ENCODE data around the gene SPSB4.

SPSB4 gene

DNA sequence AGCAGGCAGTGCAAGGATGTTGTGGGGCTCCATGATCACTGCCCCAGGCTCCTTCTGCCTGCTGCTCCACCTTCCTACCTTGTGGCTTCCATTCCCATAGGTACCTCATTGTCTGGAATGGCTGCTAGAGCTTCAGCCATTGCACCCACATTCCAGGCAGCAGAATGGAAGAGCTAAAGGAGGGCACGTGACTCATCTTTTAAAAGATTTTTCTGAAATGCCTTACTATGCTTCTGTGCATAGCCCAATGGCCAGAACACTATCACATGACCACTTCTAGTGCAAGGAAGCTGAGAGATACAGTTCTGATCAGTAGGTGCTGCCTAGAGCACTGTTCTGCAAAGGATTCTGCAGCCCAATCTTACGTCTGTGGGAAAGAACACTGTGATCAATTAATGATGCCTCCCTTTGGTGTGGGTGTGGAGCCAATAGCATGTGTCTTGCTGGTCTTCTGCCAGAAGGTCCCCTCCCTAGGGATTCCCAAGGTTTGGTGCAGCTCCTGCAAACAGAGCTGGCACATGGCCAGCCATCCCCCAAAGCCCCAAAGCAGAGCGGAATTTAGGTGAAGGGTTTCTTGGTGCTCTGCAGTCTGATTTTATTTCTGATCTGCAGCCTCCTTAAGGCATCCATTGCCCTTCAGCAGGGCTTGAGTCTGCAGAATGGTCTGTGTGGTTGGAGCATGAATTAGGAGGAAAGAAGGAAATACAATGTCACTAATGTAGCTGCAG, 34.4 kb downstream of the SPSB4 start:
- H3K27me3 Mint-ChIP-seq = peaks cover 14 to 37% of the 10 kb centered on the region in 2 donors
- no peak overlapping the region for H3K4me3 Mint-ChIP-seq

DNA sequence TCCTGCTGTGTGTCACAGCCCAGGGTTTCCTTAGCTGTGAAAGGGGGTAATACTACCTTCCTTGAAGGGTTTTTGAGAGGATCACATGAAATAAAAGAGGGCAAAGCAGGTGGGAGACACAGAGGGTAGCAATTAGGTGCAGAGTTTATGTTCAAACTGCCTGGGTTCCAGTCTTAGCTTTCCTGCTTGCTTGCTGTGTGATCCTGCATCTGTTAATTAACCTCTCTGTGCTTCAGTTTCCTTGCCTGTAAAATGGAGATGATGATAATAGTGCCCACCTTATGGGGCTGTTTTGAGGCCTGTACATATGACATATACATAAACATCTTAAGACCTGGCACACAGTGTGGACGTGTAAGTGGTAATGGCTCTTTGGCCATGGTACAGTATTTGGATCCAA, 35.0 kb downstream of the SPSB4 start:
- ATAC-seq (replicated peaks) (no peak), DNase-seq (no peak)
- Mint-ChIP-seq H3K4me3 (no peak overlapping the region), H3K4me1 (ENCODE audit: low read depth in 2 of 2) (peaks cover 0 to 2% of the 10 kb centered on the region in 2 donors), H3K36me3 (ENCODE audit: insufficient read depth) (no peaks in the 10 kb centered on the region), H3K27me3 (peaks cover 14 to 37% of the 10 kb centered on the region in 2 donors), H3K9me3 (no peaks in the 10 kb centered on the region), H3K27ac (no peak overlapping the region)

More for the DNA sequence above, 34.4 kb downstream of the SPSB4 start:
- Mint-ChIP-seq H3K36me3 (ENCODE audit: insufficient read depth) (no peaks in the 10 kb centered on the region), H3K27ac (no peak overlapping the region), H3K4me1 (ENCODE audit: low read depth in 2 of 2) (peaks cover 0 to 2% of the 10 kb centered on the region in 2 donors), H3K9me3 (no peaks in the 10 kb centered on the region)
- DNase-seq (no peak), ATAC-seq (replicated peaks) (no peak)

DNA sequence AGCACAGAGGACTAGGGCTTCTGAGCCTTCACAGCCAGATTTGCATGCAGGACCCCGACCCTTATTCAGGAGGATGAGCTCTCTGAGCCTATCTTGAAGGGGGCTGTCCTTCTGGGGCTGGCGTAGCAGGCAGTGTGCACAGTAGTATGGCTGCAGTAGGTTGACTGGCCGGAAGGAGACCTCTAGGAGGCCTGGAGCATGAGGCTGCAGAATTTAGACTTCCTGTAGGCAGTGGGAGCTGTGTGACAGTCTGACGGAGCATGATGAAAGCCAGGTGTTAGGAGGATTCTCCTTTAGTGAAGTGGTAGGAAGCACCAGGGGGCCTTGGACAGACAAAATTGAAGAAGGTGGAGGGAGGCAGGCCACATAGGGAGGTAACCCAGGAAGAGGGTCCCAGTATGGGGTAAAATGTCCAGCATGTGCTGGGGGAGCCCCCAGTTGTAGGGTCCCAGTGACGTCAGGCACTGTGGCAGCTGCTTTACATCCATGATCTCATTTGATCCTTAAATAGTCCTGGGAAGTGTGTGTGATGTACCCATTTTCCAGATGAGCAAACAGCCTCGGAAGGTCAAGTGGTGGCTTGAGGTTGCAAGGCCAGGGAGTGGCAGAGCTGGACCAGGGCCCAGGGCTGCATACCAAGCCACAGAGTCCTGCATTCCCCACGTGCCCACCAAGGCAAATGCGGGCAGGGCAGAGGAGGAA, 36.1 kb downstream of the SPSB4 start:
- no peaks in the 10 kb centered on the region for H3K9me3 Mint-ChIP-seq
- H3K27ac Mint-ChIP-seq = no peak overlapping the region
- peaks cover 0 to 2% of the 10 kb centered on the region in 2 donors for H3K4me1 Mint-ChIP-seq (ENCODE audit: low read depth in 2 of 2)
- H3K36me3 Mint-ChIP-seq (ENCODE audit: insufficient read depth) = no peaks in the 10 kb centered on the region
- H3K27me3 Mint-ChIP-seq = peaks cover 14 to 37% of the 10 kb centered on the region in 2 donors
- DNase-seq (no peak), ATAC-seq (replicated peaks) (no peak)
- H3K4me3 Mint-ChIP-seq = no peak overlapping the region

DNA sequence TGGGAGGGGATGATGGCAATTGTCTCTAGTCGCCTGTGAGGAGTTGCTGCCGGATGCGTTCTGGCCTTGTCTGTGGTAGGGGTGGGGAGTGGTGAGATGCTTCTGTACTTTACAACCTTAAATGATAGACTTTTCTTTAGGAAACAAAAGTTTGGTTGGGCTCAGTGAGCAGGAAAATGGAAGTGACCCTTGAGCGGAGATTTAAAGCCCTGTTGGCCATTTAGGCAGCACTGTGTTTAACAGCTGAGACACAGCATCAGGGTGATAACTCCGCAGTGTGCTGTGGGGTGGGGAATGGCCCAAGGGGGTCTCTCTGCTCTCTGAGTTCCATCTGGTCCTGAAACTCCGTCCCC, 36.6 kb downstream of the SPSB4 start:
- Mint-ChIP-seq H3K4me1 (ENCODE audit: low read depth in 2 of 2) (peaks cover 0 to 2% of the 10 kb centered on the region in 2 donors), H3K4me3 (no peak overlapping the region), H3K9me3 (no peaks in the 10 kb centered on the region), H3K27ac (no peak overlapping the region), H3K27me3 (peaks cover 9 to 37% of the 10 kb centered on the region in 2 donors), H3K36me3 (ENCODE audit: insufficient read depth) (no peaks in the 10 kb centered on the region)
- DNase-seq (no peak), ATAC-seq (replicated peaks) (no peak)

DNA sequence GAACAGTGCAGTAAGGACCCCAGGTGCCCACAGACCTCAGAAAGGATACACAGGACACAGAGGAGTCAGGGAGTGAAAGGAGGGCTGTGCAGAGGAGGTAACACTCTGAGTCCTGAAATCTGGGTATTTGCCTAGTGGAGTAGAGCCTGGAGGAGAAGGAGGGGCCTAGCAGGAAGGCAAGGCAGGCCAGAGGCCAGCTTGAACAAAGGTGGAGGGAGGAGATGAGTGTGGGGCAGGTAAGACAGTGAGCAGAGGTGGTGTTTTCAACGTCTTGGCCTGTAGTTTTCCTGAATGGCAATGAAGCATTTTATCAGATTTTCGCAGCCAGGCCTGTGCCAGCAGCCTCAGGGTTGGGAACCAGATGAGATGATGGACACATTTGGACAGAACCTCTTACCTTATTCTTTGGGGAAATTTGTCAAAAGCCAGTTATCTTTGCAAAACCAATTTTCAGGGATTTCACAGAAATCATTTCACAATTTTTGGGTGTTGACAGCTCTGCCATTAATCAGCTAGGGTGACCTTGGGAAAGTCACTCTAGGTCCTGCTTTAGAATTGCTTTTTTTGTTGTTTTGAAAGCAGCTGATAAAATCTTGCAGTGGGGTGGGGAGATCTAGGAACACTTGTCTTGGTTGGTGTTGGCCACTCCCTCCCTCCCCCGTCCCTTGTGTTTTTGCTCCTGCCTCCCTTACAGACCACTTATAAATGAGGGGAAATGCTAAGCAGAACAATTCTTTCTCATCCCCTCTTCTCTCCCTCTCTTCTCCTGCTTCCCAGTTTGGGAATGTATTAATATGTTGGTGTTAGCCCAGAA, 38.4 kb downstream of the SPSB4 start:
- H3K36me3 Mint-ChIP-seq (ENCODE audit: insufficient read depth) = no peaks in the 10 kb centered on the region
- peak overlapping the region in 1 of 2 donors; percentile 8 for H3K27ac Mint-ChIP-seq
- DNase-seq = no peak
- no peak for ATAC-seq (replicated peaks)
- H3K9me3 Mint-ChIP-seq = no peaks in the 10 kb centered on the region
- H3K4me3 Mint-ChIP-seq = no peak overlapping the region
- H3K27me3 Mint-ChIP-seq = peaks cover 5 to 23% of the 10 kb centered on the region in 2 donors
- peaks cover 0 to 2% of the 10 kb centered on the region in 2 donors for H3K4me1 Mint-ChIP-seq (ENCODE audit: low read depth in 2 of 2)

DNA sequence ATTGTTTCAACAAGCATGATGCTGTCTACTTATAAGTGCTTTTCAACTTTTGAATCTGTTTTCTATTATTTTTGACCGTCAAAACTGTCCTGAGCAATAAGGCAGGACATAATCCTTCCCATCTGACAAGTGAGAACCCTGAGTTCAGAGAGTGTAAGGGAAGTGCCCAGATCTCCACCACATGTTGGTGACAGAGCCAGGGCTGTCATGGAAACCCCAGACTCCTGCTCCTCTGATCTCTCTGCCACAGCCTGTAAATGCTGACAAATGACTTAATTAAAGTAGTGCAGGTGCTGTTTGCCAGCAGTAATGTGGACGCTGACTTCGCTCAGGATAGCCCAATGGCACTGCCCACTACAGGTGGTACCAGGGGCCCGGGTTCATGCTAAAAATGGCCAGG, 40.3 kb downstream of the SPSB4 start:
- ATAC-seq (replicated peaks) (no peak), DNase-seq (no peak)
- H3K4me1 Mint-ChIP-seq (ENCODE audit: low read depth in 2 of 2) = peaks cover 0 to 2% of the 10 kb centered on the region in 2 donors
- peaks cover 0 to 22% of the 10 kb centered on the region in 2 donors for H3K27me3 Mint-ChIP-seq
- peaks cover 2% of the 10 kb centered on the region for H3K36me3 Mint-ChIP-seq (ENCODE audit: insufficient read depth)
- H3K4me3 Mint-ChIP-seq = no peak overlapping the region
- H3K9me3 Mint-ChIP-seq = no peaks in the 10 kb centered on the region
- no peak overlapping the region for H3K27ac Mint-ChIP-seq

DNA sequence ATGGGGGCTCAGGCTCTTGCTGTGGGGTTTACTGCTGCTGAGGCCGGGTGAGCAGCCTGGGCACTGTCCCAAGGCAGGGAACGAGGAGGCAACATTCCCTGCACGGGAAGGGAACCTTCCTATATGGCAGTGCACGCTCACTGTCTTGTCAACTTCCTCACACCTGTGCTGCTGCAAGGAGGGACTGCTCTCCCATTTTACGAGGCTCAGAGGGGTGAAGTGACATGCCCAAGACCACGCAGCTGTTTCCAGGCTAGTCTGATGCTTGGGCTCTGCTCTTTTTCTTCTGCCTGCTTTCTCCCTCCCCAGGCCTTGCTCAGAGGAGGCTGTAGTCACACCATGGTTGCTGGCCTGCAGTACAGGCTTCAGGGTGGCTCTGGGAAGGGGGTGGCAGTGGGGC, 41.5 kb downstream of the SPSB4 start:
- Mint-ChIP-seq H3K9me3 (no peaks in the 10 kb centered on the region), H3K36me3 (ENCODE audit: insufficient read depth) (peaks cover 2% of the 10 kb centered on the region), H3K4me1 (ENCODE audit: low read depth in 2 of 2) (peaks cover 0 to 2% of the 10 kb centered on the region in 2 donors), H3K4me3 (no peak overlapping the region), H3K27ac (peak overlapping the region in 1 of 2 donors; percentile 45), H3K27me3 (peaks cover 0 to 11% of the 10 kb centered on the region in 2 donors)
- DNase-seq = no peak
- ATAC-seq (replicated peaks) = no peak

DNA sequence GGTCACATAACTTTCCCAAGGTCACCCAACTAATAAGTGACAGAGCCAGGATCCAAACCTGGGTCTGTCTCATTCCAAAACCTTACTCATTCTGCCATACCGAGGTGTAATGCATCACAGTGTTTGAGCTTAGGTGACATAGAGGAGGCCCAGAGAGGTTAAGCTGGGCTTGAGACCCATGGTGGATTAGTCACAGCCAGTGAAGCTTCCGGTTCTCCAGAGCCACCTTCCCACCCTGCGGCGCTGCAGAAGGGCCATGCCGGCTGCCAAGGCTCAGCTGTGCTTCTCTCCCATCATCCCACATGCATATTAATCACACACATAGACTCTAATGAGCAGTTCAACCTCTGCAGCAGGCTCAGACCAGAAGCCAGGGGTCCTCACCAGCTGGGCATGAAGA, 42.2 kb downstream of the SPSB4 start:
- no peaks in the 10 kb centered on the region for H3K9me3 Mint-ChIP-seq
- no peak overlapping the region for H3K4me3 Mint-ChIP-seq
- no peak overlapping the region for H3K27ac Mint-ChIP-seq
- H3K4me1 Mint-ChIP-seq (ENCODE audit: low read depth in 2 of 2) = peaks cover 0 to 2% of the 10 kb centered on the region in 2 donors
- peaks cover 0 to 7% of the 10 kb centered on the region in 2 donors for H3K27me3 Mint-ChIP-seq
- ATAC-seq (replicated peaks) (no peak), DNase-seq (no peak)
- peaks cover 2% of the 10 kb centered on the region for H3K36me3 Mint-ChIP-seq (ENCODE audit: insufficient read depth)

DNA sequence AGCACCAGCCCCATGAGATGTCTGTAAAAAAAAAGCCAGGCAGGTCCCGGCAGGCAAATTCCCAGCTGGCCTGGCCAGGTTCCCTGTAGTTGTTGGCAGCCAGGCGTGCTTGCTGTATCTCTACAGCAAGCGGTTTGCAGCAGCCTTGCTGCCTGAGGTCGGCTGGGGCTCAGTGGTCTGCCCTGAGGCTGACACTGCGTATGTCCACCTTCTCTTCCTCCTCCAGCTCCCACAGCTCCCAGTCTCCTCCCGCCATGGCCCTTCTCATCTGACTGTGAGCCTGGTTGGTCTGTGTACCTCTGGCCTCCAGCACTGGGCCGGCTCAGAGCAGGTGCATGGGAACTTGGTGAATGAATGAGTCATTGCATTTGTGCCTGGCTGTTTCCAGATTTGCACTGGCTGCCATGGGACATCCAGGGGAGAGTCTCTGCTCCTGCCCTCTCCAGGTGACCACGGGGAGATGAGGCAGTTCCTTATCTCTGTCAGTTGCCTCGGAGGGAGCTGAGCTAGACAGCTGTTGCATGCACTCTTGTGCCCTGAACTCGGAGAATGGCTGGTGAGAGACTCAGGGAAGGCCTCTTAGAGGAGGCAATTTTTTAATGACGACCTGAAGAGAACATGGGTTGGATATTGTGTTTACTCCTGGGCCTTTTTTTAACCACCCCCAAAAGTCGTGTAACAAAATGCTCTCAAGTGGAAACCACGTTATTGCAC, 43.0 kb downstream of the SPSB4 start:
- no peak overlapping the region for H3K27ac Mint-ChIP-seq
- no peaks in the 10 kb centered on the region for H3K4me1 Mint-ChIP-seq (ENCODE audit: low read depth in 2 of 2)
- peaks cover 0 to 8% of the 10 kb centered on the region in 2 donors for H3K27me3 Mint-ChIP-seq
- H3K4me3 Mint-ChIP-seq = no peak overlapping the region
- no peaks in the 10 kb centered on the region for H3K9me3 Mint-ChIP-seq
- H3K36me3 Mint-ChIP-seq (ENCODE audit: insufficient read depth) = peaks cover 2% of the 10 kb centered on the region
- DNase-seq (no peak), ATAC-seq (replicated peaks) (no peak)

DNA sequence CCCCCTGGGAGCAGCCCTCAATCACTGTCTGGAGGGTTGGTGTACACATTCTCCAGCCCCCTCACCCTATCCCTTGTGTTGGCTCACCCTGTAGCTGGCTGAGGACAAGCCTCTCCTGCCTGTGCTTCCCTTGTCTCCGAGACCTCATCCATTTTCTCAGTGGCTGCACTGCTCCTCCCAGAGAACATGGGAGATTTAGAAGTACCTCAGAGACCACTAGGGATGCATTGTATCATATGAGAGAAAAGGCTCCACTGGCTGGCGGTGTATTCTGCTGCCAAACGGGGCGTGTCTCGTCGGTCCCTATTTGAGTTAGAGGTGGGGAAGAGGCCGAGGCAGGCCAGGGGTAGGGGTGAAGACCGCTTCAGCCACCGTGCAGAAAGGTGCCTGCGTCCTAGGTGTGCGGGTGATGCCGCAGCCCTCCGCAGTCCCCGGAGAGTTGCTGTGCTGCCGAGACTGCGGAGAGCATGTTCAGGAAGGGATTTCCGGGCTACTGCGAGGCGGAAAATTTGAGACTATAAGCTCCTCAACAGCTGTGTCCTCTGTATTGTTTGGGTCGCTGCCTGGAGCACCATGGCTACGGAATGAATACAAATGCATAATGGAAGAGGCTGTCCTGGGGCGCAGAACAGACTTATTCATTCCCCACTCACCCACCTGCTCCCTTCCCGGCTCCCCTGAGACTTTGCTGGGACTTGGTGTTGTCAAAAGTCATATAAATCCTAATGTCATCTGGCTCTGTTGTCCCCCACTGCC, 43.8 kb downstream of the SPSB4 start:
- Mint-ChIP-seq H3K27me3 (peaks cover 2 to 16% of the 10 kb centered on the region in 2 donors), H3K4me1 (ENCODE audit: low read depth in 2 of 2) (no peaks in the 10 kb centered on the region), H3K27ac (no peak overlapping the region), H3K9me3 (no peaks in the 10 kb centered on the region), H3K36me3 (ENCODE audit: insufficient read depth) (peaks cover 2% of the 10 kb centered on the region), H3K4me3 (no peak overlapping the region)
- DNase-seq = no peak
- ATAC-seq (replicated peaks) = no peak

DNA sequence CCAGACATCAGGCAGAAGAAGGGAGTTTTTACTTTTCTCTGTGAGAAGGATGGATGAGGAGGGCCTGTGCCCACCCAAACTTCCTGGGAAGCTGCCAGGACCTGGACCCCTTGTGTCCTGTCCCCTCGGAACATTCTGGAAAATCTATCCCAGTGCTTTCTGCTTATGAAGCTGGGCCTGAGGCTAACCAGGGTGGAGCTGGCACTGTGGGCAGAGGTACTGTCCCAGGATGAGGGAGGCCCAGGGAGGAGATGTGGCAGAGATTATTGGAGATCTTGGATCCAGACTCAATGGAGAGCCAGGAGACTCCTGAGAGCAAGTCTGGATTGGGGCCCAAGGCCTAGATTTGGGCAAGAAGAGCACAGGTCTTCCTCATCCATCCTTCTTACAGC, 44.4 kb downstream of the SPSB4 start:
- Mint-ChIP-seq H3K36me3 (ENCODE audit: insufficient read depth) (peaks cover 2% of the 10 kb centered on the region), H3K9me3 (no peaks in the 10 kb centered on the region), H3K27me3 (peaks cover 6 to 22% of the 10 kb centered on the region in 2 donors), H3K4me1 (ENCODE audit: low read depth in 2 of 2) (no peaks in the 10 kb centered on the region), H3K4me3 (no peak overlapping the region), H3K27ac (no peak overlapping the region)
- ATAC-seq (replicated peaks) (no peak), DNase-seq (no peak)

DNA sequence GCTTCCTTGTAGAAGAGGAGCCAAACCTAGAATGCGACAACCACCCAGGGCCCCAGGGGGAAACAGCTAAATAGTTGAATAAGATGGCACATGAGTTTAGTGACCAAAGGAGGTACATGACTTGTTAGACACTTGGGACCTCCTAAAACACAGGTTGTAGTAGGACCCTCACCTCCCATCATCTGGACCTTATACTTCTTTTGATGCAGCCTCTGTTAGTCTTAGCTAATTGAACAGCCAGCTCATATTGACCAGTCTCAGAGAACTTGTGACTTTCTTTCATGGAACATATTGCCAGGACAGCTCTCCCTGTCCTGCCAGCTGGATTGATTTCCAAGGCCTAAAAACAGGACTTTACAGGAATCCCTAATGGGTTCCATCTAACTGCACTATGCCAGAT, 45.0 kb downstream of the SPSB4 start:
- Mint-ChIP-seq H3K4me1 (ENCODE audit: low read depth in 2 of 2) (no peaks in the 10 kb centered on the region), H3K4me3 (no peak overlapping the region), H3K27me3 (peaks cover 6 to 26% of the 10 kb centered on the region in 2 donors), H3K9me3 (no peaks in the 10 kb centered on the region), H3K36me3 (ENCODE audit: insufficient read depth) (peaks cover 2% of the 10 kb centered on the region), H3K27ac (no peak overlapping the region)
- no peak for DNase-seq
- no peak for ATAC-seq (replicated peaks)

Measured in effector memory CD8-positive, alpha-beta T cell (primary cell).